Thyroid gland (tissue), 4 donors: ENCODE measurements around the gene EFCAB6.

Experiments used
- POLR2A ChIP-seq, 2 donors: fragments of 450-650 bp; IDR thresholded peaks; one replicate each; pipeline ENCODE4 v1.6.1; 2017; ENCODE audit warnings: antibody characterized with exemption in 2 of 2, mild to moderate bottlenecking in 2 of 2, moderate library complexity in 1 of 2
- TF ChIP-seq, protein P1 (sequence below), 6 experiments: fragments of 200-600 bp in 3 of 6; fragments of 450-650 bp in 3 of 6; sonication (generic) in 3 of 6; IDR thresholded peaks; one replicate each; pipeline ENCODE4 v1.5.1; 2016 to 2019; ENCODE audit warnings: antibody characterized with exemption in 6 of 6, mild to moderate bottlenecking in 2 of 6, inconsistent platforms in 1 of 6, moderate library complexity in 1 of 6

DNA sequence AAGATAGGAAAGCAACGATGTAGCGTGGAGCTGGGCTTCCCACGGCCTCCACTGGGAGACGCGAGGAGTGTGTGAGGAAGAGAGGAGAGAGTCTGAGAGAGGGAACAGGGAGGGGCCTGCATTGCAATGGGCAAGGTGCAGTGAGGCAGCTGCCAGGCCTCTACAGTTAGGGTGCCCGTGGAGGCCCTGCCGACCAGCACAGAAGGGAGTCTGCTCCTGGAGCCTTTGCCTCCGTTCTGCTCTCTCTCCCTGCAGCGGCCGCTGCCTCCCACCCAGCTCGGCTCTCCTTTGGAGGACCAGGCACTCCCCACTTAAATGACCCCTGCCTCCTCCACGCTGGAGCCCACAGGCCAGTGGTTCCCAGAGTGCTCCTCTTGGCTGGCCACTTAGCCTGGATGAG, 181.7 kb downstream of the EFCAB6 start:
- TF ChIP-seq, protein P1, sequence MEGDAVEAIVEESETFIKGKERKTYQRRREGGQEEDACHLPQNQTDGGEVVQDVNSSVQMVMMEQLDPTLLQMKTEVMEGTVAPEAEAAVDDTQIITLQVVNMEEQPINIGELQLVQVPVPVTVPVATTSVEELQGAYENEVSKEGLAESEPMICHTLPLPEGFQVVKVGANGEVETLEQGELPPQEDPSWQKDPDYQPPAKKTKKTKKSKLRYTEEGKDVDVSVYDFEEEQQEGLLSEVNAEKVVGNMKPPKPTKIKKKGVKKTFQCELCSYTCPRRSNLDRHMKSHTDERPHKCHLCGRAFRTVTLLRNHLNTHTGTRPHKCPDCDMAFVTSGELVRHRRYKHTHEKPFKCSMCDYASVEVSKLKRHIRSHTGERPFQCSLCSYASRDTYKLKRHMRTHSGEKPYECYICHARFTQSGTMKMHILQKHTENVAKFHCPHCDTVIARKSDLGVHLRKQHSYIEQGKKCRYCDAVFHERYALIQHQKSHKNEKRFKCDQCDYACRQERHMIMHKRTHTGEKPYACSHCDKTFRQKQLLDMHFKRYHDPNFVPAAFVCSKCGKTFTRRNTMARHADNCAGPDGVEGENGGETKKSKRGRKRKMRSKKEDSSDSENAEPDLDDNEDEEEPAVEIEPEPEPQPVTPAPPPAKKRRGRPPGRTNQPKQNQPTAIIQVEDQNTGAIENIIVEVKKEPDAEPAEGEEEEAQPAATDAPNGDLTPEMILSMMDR (IDR thresholded peaks at IDR 0.05): no peak
- TF ChIP-seq POLR2A (IDR thresholded peaks at IDR 0.05): no peak
